PFSK-1 (cell line): ENCODE results near the gene CNKSR2.

Source experiments
- FOXP2 ChIP-seq: optimal IDR thresholded peaks from 2 replicates; pipeline ENCODE3; 2011; ENCODE audit warnings: borderline replicate concordance, control low read depth, inconsistent platforms; ENCODE audit not compliant: insufficient read depth; ENCODE audit errors: extremely low read length, extremely low read depth
- POLR2AphosphoS5 ChIP-seq: IDR thresholded peaks from 2 replicates; pipeline ENCODE4 v1.6.1; 2012; ENCODE audit warnings: low read depth, mild to moderate bottlenecking, control low read depth, low read length, moderate library complexity
- SIN3A ChIP-seq: IDR thresholded peaks from 2 replicates; pipeline ENCODE4 v1.6.1; 2012; ENCODE audit warnings: mild to moderate bottlenecking, low read length, moderate library complexity, borderline replicate concordance; ENCODE audit not compliant: insufficient read depth
- TAF1 ChIP-seq: IDR thresholded peaks from 2 replicates; pipeline ENCODE4 v1.6.1; 2012; ENCODE audit warnings: low read length, control low read depth, borderline replicate concordance; ENCODE audit not compliant: insufficient read depth
- TF ChIP-seq, protein P1 (sequence below), 2 experiments: IDR thresholded peaks; 2 replicates each; pipeline versions ENCODE4 v1.6.1 to v1.8.0; 2011 to 2012; ENCODE audit warnings: low read depth in 2 of 2, low read length in 2 of 2, control low read depth in 1 of 2, inconsistent platforms in 1 of 2, mild to moderate bottlenecking in 1 of 2, moderate library complexity in 1 of 2; ENCODE audit not compliant: insufficient read depth in 1 of 2

The CNKSR2 gene

DNA sequence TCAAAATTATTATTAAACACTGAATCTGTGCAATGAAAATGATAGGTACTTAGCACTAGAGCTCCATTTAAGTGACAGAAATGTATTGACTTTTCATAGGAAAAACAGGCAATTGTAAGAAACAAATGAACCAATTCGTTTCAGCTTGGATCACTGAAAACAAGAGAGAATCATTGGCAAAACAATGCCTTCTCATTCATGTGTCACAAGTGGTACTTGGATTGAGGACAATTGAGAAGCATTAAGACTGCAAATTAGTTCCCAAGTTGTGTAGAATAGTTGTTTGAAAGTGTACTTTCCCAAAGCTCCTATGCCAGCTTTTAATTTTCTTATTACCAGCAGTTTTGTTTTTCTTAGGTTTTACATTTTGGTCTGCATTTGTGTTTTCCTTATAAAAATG lies 20.6 kb downstream of the CNKSR2 start:
- no peak for TF ChIP-seq SIN3A
- no peak for TF ChIP-seq TAF1
- TF ChIP-seq, protein P1, sequence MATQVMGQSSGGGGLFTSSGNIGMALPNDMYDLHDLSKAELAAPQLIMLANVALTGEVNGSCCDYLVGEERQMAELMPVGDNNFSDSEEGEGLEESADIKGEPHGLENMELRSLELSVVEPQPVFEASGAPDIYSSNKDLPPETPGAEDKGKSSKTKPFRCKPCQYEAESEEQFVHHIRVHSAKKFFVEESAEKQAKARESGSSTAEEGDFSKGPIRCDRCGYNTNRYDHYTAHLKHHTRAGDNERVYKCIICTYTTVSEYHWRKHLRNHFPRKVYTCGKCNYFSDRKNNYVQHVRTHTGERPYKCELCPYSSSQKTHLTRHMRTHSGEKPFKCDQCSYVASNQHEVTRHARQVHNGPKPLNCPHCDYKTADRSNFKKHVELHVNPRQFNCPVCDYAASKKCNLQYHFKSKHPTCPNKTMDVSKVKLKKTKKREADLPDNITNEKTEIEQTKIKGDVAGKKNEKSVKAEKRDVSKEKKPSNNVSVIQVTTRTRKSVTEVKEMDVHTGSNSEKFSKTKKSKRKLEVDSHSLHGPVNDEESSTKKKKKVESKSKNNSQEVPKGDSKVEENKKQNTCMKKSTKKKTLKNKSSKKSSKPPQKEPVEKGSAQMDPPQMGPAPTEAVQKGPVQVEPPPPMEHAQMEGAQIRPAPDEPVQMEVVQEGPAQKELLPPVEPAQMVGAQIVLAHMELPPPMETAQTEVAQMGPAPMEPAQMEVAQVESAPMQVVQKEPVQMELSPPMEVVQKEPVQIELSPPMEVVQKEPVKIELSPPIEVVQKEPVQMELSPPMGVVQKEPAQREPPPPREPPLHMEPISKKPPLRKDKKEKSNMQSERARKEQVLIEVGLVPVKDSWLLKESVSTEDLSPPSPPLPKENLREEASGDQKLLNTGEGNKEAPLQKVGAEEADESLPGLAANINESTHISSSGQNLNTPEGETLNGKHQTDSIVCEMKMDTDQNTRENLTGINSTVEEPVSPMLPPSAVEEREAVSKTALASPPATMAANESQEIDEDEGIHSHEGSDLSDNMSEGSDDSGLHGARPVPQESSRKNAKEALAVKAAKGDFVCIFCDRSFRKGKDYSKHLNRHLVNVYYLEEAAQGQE (IDR thresholded peaks at IDR 0.05; ENCODE audit: insufficient read depth in 1 of 2, low read depth in 2 of 2, low read length in 2 of 2) = no peak
- TF ChIP-seq POLR2AphosphoS5 = no peak
- no peak for TF ChIP-seq FOXP2

DNA sequence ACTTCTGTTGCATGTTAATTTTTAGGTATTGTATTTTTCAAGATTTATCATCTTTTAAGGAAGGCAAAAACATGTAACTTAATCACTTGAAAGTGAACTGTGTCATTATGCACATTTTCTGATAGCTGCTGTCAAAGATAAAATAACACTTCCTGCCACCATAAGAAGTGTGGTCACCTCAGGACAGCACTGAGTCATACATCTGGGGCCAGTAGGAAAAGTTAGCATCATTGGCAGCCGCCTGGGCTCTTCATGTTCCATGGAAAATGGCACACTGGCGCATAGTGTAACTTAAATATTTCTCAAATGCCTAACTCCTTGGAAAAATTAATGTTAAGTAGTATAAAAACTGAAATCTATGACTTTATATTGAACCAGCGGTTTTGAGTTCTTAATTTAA lies 24.2 kb downstream of the CNKSR2 start:
- no peak for TF ChIP-seq FOXP2
- no peak for TF ChIP-seq TAF1
- TF ChIP-seq POLR2AphosphoS5 = no peak
- TF ChIP-seq SIN3A = no peak
- TF ChIP-seq, protein P1 (IDR thresholded peaks at IDR 0.05; ENCODE audit: insufficient read depth in 1 of 2, low read depth in 2 of 2, low read length in 2 of 2) = no peak

DNA sequence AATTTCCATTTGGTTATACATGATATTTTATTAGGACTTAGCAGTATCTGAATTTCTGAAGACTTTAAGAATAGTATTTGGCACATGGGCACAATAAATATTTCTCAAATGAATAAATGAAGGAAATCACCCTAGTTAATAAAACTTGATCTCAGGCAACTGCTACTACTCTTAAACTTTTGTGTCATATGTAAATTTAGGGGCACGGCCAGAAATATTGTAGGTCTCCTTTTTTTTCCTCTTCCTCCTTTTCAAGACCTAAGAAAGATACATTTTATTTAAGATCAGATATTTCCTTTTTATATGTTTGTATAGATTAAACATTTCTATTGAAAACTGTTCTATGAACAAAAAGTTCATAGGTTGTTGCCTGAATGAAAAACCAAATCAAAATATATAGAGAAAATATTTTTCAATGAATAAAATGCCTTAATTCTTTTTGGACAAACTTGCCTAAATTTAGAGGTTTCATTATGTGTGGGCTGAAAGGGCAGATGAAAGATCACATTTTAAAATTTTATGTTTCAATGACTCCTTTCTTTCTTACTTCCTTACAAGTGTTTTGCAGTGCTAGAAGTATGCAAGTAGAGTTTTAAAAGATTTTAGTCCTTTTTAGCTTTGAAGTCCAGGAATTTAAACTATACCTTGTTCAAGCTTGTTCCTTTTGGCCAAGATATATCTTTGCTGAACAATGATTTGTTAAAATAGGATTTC lies 26.3 kb downstream of the CNKSR2 start:
- no peak for TF ChIP-seq SIN3A
- TF ChIP-seq, protein P1 (IDR thresholded peaks at IDR 0.05; ENCODE audit: insufficient read depth in 1 of 2, low read depth in 2 of 2, low read length in 2 of 2) = no peak
- no peak for TF ChIP-seq POLR2AphosphoS5
- no peak for TF ChIP-seq FOXP2
- no peak for TF ChIP-seq TAF1

DNA sequence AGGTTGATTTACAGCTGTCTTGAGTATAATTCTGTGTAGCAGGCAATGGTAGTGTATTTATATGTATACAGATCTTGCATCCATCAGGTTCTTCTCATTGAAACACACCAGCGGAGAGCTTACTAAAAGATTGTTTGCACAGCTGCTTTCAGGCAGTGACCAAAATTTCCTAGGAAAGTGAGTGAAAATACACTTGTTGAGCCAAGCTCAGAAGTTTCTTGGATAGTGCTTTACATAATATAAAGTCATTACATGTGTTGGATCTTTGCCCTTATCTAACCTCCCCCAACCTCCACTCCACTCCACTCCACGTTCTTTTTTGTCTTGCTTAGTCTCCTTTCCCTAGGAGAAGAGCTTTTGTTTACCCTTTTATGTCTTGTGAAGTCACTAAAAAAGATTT lies 34.1 kb downstream of the CNKSR2 start:
- no peak for TF ChIP-seq POLR2AphosphoS5
- no peak for TF ChIP-seq FOXP2
- no peak for TF ChIP-seq SIN3A
- no peak for TF ChIP-seq TAF1
- TF ChIP-seq, protein P1 (IDR thresholded peaks at IDR 0.05; ENCODE audit: insufficient read depth in 1 of 2, low read depth in 2 of 2, low read length in 2 of 2) = no peak

DNA sequence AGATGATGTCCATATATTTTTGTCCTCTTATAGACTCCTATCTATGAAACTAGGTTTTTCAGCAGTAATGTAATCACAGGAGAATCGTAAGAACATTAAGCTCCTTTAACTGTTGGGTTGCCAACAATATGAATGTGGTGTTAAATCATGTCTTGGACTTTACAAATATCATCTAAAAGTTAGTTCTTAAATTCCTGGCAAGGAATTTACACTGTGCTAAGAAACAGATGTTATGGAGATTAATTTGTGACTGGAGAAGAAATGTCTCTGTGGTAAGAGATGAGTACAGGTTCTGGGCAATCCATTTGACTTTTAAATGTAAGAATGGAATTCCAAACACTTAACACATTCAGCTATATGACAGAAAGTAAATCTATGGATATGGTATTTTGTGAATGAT lies 34.6 kb downstream of the CNKSR2 start:
- TF ChIP-seq SIN3A (no peak), POLR2AphosphoS5 (no peak), TAF1 (no peak), FOXP2 (no peak)
- TF ChIP-seq, protein P1 (IDR thresholded peaks at IDR 0.05; ENCODE audit: insufficient read depth in 1 of 2, low read depth in 2 of 2, low read length in 2 of 2) = no peak
